GM12864 (cell line): ENCODE results near the gene CMTR2.
"Not testable (repeated sequence)": the region's sequence is repeated elsewhere in the genome, so short reads cannot be mapped to it uniquely, and the experiment has no call there.

Experiments
- DNase-seq: peaks from one replicate; pipeline ENCODE4 v3.0.0-alpha.2; 2011; ENCODE audit warnings: low read depth
- H3K4me3 ChIP-seq: 2 replicates; pipeline ENCODE4 v1.5.1; 2011; ENCODE audit warnings: mild to moderate bottlenecking, low read depth, low read length, control low read depth
- CTCF ChIP-seq: IDR thresholded peaks from 2 replicates; pipeline ENCODE4 v1.5.1; 2011; ENCODE audit warnings: low read depth, mild to moderate bottlenecking, moderate library complexity, low read length, control low read depth, inconsistent platforms; ENCODE audit errors: missing control alignments

CMTR2 gene

GRCh38 chr16:71315269-71315668, 26.1 kb upstream of the CMTR2 start:
- H3K4me3 ChIP-seq = no peak overlapping the region
- no peak for TF ChIP-seq CTCF
- DNase-seq = no peak

- not testable (repeated sequence) for H3K4me3 ChIP-seq, DNase-seq
These were observed 24.4 kb upstream of the CMTR2 start for GRCh38 chr16:71313591-71313990.

- TF ChIP-seq CTCF = peak; percentile 84
- DNase-seq = no peak
These were observed 22.5 kb upstream of the CMTR2 start for GRCh38 chr16:71311553-71312158.

GRCh38 chr16:71303938-71304337, 14.7 kb upstream of the CMTR2 start:
- no peak for TF ChIP-seq CTCF
- no peak for DNase-seq

More at GRCh38 chr16:71311553-71312158, 22.5 kb upstream of the CMTR2 start:
- H3K4me3 ChIP-seq = no peak overlapping the region

GRCh38 chr16:71297341-71297634, 8.1 kb upstream of the CMTR2 start:
- no peak for TF ChIP-seq CTCF
- H3K4me3 ChIP-seq = no peak overlapping the region
- no peak for DNase-seq

More at GRCh38 chr16:71303938-71304337, 14.7 kb upstream of the CMTR2 start:
- no peak overlapping the region for H3K4me3 ChIP-seq

- no peak overlapping the region for H3K4me3 ChIP-seq
- no peak for TF ChIP-seq CTCF
- DNase-seq = no peak
These were observed 7.6 kb upstream of the CMTR2 start for GRCh38 chr16:71296584-71297340.

GRCh38 chr16:71295950-71296349, 6.7 kb upstream of the CMTR2 start:
- H3K4me3 ChIP-seq = no peak overlapping the region
- no peak for TF ChIP-seq CTCF
- DNase-seq = no peak
